ENCODE data around the gene TMCC2. TPM values are rescaled to one million over a fixed set of nuclear protein-coding genes. Genes with fewer than 3 reads are reported as not detected.

Gene TMCC2
- total RNA-seq, 1 donor from 2014 or later: 25.0 TPM

GRCh38 chr1:205313563-205314308 is 86.0 kb downstream of the TMCC2 start:
- DNase-seq (ENCODE audit: low spot score): peak; percentile 21
- peaks cover 21% of the 10 kb centered on the region for H3K36me3 Mint-ChIP-seq (ENCODE audit: low read depth)
- H3K4me1 Mint-ChIP-seq (ENCODE audit: low read depth): peaks cover 84% of the 10 kb centered on the region
- peak overlapping the region; percentile 83 for H3K4me3 Mint-ChIP-seq
- intact Hi-C loops (cut with micrococcal nuclease): loop anchor here (1.0 to 5.0 kb wide), 4 partner anchors 8 to 191 kb away; partner anchors contain the start of genes NUAK2 and RBBP5
- peak overlapping the region; percentile 94 for H3K27ac Mint-ChIP-seq
- no peaks in the 10 kb centered on the region for H3K27me3 Mint-ChIP-seq (ENCODE audit: insufficient read depth)
- H3K9me3 Mint-ChIP-seq: no peaks in the 10 kb centered on the region

GRCh38 chr1:205315008-205315618 is 87.4 kb downstream of the TMCC2 start:
- Mint-ChIP-seq H3K9me3 (no peaks in the 10 kb centered on the region), H3K36me3 (ENCODE audit: low read depth) (peaks cover 21% of the 10 kb centered on the region), H3K27ac (peak overlapping the region; percentile 94), H3K27me3 (ENCODE audit: insufficient read depth) (no peaks in the 10 kb centered on the region), H3K4me1 (ENCODE audit: low read depth) (peaks cover 95% of the 10 kb centered on the region), H3K4me3 (peak overlapping the region; percentile 83)
- DNase-seq (ENCODE audit: low spot score): no peak
- intact Hi-C loops (cut with micrococcal nuclease): no loop called here

DNA sequence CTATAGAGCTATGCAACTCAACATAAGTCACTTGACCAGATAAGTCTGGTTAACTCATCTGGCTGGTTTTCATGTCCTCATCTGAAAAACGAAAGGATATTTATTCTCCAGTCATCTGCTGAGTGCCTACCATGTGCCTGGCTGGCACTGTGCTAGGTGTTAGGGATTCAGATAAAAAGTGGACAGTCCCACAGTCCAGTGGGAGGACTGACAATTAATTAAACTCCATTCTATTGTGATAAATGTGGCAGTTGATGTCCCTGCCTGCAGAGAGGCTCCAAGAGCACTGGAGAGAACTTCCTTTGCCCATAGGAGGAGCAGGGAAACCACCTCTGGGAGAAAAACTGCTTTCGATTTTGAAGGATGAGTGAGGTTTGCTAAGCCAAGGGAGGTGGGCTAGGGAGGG is 88.4 kb downstream of the TMCC2 start:
- peaks cover 96% of the 10 kb centered on the region for H3K4me1 Mint-ChIP-seq (ENCODE audit: low read depth)
- peaks cover 12% of the 10 kb centered on the region for H3K36me3 Mint-ChIP-seq (ENCODE audit: low read depth)
- peak overlapping the region; percentile 68 for H3K27ac Mint-ChIP-seq
- H3K4me3 Mint-ChIP-seq: peak overlapping the region; percentile 46
- DNase-seq (ENCODE audit: low spot score): no peak
- no peaks in the 10 kb centered on the region for H3K27me3 Mint-ChIP-seq (ENCODE audit: insufficient read depth)
- intact Hi-C loops (cut with micrococcal nuclease): no loop called here
- no peaks in the 10 kb centered on the region for H3K9me3 Mint-ChIP-seq

- H3K4me3 Mint-ChIP-seq: peak overlapping the region; percentile 71
- peaks cover 2% of the 10 kb centered on the region for H3K27me3 Mint-ChIP-seq (ENCODE audit: insufficient read depth)
- no peak for DNase-seq (ENCODE audit: low spot score)
- H3K36me3 Mint-ChIP-seq (ENCODE audit: low read depth): peaks cover 2% of the 10 kb centered on the region
- H3K9me3 Mint-ChIP-seq: no peaks in the 10 kb centered on the region
- peaks cover 96% of the 10 kb centered on the region for H3K4me1 Mint-ChIP-seq (ENCODE audit: low read depth)
- intact Hi-C loops (cut with micrococcal nuclease): no loop called here
- peak overlapping the region; percentile 76 for H3K27ac Mint-ChIP-seq
Observed at GRCh38 chr1:205317311-205317917, 89.7 kb downstream of the TMCC2 start.

GRCh38 chr1:205318231-205318991 is 90.7 kb downstream of the TMCC2 start:
- peaks cover 86% of the 10 kb centered on the region for H3K4me1 Mint-ChIP-seq (ENCODE audit: low read depth)
- H3K36me3 Mint-ChIP-seq (ENCODE audit: low read depth): peaks cover 2% of the 10 kb centered on the region
- peak overlapping the region; percentile 18 for H3K27ac Mint-ChIP-seq
- H3K27me3 Mint-ChIP-seq (ENCODE audit: insufficient read depth): peaks cover 2% of the 10 kb centered on the region
- H3K4me3 Mint-ChIP-seq: peak overlapping the region; percentile 70
- H3K9me3 Mint-ChIP-seq: no peaks in the 10 kb centered on the region
- DNase-seq (ENCODE audit: low spot score): no peak
- intact Hi-C loops (cut with micrococcal nuclease): no loop called here

DNA sequence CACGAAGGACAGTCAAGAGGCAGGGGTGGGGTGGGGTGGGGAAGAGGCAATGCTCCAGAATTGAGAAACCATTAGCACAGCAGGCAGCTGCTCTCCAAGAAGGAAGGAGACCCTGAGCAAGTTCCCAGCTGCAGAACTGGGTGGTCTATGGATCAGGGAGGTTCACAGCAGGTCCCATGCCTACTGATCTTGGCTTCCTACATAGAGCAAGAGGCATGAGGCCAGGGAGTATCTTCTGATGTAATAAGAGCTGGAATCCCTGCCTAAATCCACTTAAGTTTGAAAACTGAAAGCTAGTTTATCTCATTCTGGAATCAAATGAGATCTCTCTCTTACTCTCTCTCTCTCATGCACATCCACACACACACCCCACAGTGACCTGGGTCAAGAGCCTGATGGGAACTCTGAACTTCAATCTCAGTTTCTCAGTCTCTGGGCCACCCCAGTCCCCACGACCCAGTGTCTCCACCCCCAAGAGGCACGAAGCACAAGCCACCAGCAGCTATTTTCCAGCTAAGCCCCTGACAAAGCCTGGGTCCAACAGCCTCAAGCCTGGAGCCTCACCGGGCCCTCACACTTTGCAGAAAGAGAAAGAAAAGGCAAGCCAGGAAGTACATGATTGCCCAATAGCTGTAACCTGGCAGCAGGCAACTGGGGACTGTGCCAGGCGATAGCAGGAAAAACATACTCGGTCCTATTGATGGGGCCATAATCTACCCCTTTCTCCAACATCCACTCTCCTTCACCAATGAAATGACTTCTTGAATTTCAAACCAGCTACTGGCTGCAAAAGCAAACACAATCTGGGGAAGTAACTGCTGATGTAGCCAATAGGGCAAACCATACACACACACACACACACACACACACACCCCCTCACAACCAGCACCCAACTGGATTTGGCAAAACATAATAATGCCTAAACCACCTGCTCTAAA is 91.6 kb downstream of the TMCC2 start:
- Mint-ChIP-seq H3K4me3 (peak overlapping the region; percentile 95), H3K36me3 (ENCODE audit: low read depth) (peaks cover 2% of the 10 kb centered on the region), H3K9me3 (no peaks in the 10 kb centered on the region), H3K27me3 (ENCODE audit: insufficient read depth) (peaks cover 2% of the 10 kb centered on the region), H3K4me1 (ENCODE audit: low read depth) (peaks cover 77% of the 10 kb centered on the region), H3K27ac (peak overlapping the region; percentile 18)
- intact Hi-C loops (cut with micrococcal nuclease): loop anchor here (2.0 kb wide), 3 partner anchors 17 to 91 kb away; no protein-coding TSS in a partner anchor
- peak; percentile 15 for DNase-seq (ENCODE audit: low spot score)

- peaks cover 68% of the 10 kb centered on the region for H3K4me1 Mint-ChIP-seq (ENCODE audit: low read depth)
- DNase-seq (ENCODE audit: low spot score): peak; percentile 78
- H3K27ac Mint-ChIP-seq: peak within 1 kb of the TSS; percentile 80
- H3K36me3 Mint-ChIP-seq (ENCODE audit: low read depth): peaks cover 2% of the 10 kb centered on the region
- intact Hi-C loops (cut with micrococcal nuclease): loop anchor here (1.0 to 2.0 kb wide), 6 partner anchors 8 to 93 kb away; no protein-coding TSS in a partner anchor
- H3K27me3 Mint-ChIP-seq (ENCODE audit: insufficient read depth): peaks cover 8% of the 10 kb centered on the region
- no peaks in the 10 kb centered on the region for H3K9me3 Mint-ChIP-seq
- H3K4me3 Mint-ChIP-seq: peak within 1 kb of the TSS; percentile 95
Observed at GRCh38 chr1:205321162-205321958, 93.6 kb downstream of the TMCC2 start, which contains the start of gene NUAK2. Gene NUAK2, minus strand, starts transcription at chr1:205321745. Its CDS starts 117 bp downstream, at chr1:205321628.

- H3K4me1 Mint-ChIP-seq (ENCODE audit: low read depth): peaks cover 63% of the 10 kb centered on the region
- H3K27ac Mint-ChIP-seq: peak overlapping the region; percentile 26
- H3K4me3 Mint-ChIP-seq: peak overlapping the region; percentile 95
- peaks cover 2% of the 10 kb centered on the region for H3K36me3 Mint-ChIP-seq (ENCODE audit: low read depth)
- H3K9me3 Mint-ChIP-seq: no peaks in the 10 kb centered on the region
- intact Hi-C loops (cut with micrococcal nuclease): loop anchor here (1.0 to 2.0 kb wide), 6 partner anchors 9 to 93 kb away; no protein-coding TSS in a partner anchor
- no peak for DNase-seq (ENCODE audit: low spot score)
- peaks cover 13% of the 10 kb centered on the region for H3K27me3 Mint-ChIP-seq (ENCODE audit: insufficient read depth)
Observed at GRCh38 chr1:205321959-205322283, 94.2 kb downstream of the TMCC2 start.

Other genes starting within 250 kb of the TMCC2 start
- gene CNTN2, start 184.7 kb upstream of the TMCC2 start, total RNA-seq: not detected in 2 replicates
- 2.6 and 2.7 TPM in 2 replicates for gene TMEM81, start 143.5 kb upstream of the TMCC2 start, total RNA-seq
- gene RBBP5, start 106.0 kb upstream of the TMCC2 start, total RNA-seq: 21.5 and 24.7 TPM in 2 replicates
- gene DSTYK, start 16.2 kb upstream of the TMCC2 start, total RNA-seq: 34.2 and 35.9 TPM in 2 replicates
- gene NUAK2, start 93.8 kb downstream of the TMCC2 start, total RNA-seq: 1.1 and 1.3 TPM in 2 replicates
- gene KLHDC8A, start 129.0 kb downstream of the TMCC2 start, total RNA-seq: not detected in 2 replicates
- gene LEMD1, start 194.1 kb downstream of the TMCC2 start, total RNA-seq: not detected in 2 replicates
- 0.16 and 0.24 TPM in 2 replicates for gene BLACAT1, start 228.1 kb downstream of the TMCC2 start, total RNA-seq